GM19351 (cell line): ENCODE measurements around the gene GPRASP3.
"Not testable (repeated sequence)": the region's sequence is repeated elsewhere in the genome, so short reads cannot be mapped to it uniquely, and the experiment has no call there.

Experiments
- ATAC-seq: cut with Tn5 transposase; IDR thresholded peaks from one replicate; pipeline ENCODE4 v1.9.1; 2021; ENCODE audit warnings: mild to moderate bottlenecking, moderate library complexity; ENCODE audit not compliant: unreplicated experiment

The GPRASP3 gene, protein sequence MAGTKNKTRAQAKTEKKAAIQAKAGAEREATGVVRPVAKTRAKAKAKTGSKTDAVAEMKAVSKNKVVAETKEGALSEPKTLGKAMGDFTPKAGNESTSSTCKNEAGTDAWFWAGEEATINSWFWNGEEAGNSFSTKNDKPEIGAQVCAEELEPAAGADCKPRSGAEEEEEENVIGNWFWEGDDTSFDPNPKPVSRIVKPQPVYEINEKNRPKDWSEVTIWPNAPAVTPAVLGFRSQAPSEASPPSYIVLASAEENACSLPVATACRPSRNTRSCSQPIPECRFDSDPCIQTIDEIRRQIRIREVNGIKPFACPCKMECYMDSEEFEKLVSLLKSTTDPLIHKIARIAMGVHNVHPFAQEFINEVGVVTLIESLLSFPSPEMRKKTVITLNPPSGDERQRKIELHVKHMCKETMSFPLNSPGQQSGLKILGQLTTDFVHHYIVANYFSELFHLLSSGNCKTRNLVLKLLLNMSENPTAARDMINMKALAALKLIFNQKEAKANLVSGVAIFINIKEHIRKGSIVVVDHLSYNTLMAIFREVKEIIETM

DNA sequence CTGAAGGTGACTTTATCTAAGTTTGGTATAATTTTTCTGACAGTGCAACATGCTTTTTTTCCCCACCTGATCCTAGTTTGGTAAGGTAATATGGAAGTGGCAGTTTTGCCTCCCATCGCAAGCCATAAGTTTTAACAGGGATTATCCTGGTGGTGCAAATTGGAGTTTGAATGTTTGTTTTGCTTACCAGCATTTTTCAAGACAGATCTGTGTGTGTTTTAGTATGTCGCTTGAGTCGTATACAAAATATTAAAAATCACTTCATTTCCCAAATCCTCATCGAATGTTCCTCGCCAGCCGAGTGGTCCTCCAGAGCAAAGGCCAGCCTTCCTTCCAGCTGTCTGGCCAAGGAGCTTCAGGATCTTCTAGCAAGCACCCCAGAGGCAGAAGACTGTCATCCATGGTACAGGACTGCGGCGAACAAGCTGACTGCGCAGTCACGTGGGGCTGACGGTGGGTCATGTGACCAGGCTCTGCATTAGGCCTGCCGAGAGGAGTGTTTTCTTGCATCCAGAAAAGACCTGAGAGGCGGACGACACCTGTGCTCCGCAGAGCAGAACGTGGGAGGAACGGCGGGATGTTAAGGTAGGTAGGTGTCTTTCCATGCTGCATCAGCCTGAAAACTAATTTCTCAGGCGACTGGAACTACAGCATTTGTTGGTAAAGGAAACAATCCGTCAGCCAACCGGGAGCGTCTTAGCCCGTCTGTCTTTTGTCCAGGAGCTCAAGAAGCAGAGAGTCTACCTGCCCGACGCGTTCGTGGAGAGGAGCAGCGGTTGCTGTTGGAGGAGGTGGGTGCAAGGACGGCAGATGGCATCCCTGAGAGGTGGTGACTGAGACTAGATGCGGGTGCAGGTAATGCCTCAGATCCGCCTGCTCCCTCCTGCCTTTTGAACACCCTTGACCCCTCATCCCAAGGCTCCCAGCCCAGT is at the start of gene GPRASP3:
GPRASP3 (plus strand) TSS at position 507 of the 932 bp plus-strand sequence. CDS start 28,253 bp downstream, outside the sequence.
- ATAC-seq: no peak

DNA sequence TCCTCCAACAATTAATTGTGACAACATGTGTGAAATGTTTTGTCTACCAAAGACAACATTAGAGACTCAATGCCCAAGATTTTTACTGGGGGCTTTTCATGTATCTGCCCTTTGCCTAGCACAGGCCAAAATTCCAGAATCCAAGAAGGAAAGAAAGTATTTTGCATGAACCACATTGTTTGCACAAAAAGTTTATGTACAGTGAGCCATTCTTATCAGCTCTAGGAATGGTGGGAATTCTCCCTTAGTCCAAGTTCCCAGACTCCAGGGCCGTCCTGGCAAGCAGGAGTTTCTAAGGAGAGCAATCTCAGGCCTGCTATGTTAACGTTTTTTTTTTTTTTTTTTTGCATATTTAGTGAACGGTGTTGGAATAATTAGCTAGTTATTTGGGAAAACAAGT is 47.7 kb upstream of the GPRASP3 start:
- no peak for ATAC-seq

- ATAC-seq: not testable (repeated sequence)
Observed at GRCh38 chrX:102677479-102677878, 43.1 kb upstream of the GPRASP3 start.

- ATAC-seq: no peak
Observed at GRCh38 chrX:102684772-102685520, 35.6 kb upstream of the GPRASP3 start.

GRCh38 chrX:102694749-102695148 is 25.8 kb upstream of the GPRASP3 start:
- no peak for ATAC-seq

GRCh38 chrX:102696306-102696705 is 24.2 kb upstream of the GPRASP3 start:
- no peak for ATAC-seq

DNA sequence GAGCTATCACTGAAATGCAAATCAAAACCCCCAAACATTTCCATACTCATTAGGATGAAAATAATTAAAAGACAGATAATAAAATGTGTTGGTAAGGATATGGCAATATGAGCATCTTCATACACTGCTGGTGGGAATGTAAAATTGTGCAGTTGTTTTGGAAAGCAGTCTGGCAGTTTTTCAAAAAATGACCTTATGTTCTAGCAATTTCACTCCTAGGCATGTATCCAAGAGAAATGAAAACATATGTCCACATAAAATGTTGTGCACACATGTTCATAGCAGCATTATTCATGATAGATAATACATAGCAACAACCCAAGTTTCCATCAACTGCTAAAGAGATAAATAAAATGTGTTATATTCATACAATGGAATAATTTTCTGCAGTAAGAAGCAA is 23.0 kb upstream of the GPRASP3 start:
- no peak for ATAC-seq

DNA sequence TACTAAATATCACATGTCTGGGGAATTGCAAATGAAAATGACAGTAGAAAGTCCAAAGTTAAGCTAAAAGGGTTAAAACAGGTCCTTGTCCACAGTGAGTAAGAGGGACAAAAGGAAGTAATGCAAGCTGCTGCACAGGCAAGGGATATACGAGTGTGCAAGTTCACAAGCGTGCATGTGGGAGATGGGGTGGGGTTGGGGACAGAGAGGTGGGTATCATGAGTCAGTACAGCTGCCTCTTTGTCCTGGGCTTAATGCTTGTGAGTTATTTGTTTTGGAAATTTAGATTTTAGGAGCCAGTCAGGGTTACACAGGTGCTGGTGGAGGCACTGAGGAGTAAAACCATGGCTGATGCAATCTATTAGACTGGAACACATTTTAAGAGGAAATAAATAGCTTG is 11.6 kb upstream of the GPRASP3 start:
- ATAC-seq: no peak

DNA sequence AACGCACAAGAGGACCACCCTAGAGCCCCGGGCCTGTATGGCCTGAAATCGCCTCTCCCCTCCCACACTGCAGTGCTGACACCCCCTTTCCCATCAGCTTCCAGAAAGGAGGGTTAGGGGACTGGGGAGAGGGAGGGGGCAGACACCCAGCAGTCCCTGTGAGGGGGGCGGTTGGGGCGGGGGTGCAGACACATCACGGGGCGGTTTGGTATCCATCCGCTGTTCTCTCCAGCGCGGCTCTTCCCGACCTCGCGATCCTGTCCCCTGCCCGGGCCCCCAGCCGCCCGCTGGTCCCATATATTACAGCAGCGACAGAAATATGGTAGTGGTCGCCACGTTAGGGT is 8.7 kb upstream of the GPRASP3 start:
- no peak for ATAC-seq

DNA sequence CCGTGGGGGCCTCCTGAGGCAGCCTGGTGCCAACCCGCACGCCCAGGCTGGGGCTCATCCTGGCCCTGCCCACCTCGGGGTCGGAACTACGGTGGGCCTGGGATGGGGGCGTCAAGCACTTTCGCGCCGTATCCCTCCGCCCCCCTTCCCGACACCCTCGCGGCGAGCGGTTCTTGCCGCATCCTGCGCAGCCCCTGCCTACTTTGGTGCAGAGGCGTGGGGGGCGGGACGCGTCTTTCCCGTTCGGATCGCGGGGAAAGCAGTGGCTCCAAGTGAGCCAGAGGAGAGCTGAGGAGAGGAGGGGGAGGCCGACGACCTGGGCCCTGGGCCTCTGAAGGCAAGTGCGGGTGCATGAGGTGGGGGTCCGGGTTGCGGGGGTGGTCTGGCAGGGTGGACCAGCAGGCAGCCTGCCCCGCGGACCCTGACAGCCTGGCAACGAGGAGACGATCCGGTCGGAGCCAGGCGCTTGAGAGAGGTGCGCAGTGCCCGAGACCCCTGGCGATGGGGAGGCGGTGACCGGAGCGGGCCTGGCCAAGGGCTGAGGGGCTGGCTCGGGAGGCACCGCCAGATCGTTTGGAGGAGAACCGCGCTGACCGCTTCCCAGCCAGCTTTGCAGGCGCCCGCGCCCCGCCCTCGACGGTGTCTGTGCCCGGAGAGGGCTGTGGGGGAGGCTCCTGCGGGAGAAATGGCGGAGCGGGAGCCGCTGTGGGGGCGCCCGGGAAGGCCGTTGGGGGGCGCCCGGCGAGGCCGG is 8.2 kb upstream of the GPRASP3 start, which contains the start of gene GPRASP2:
GPRASP2 (plus strand) TSS at position 233 of the 751 bp plus-strand sequence. CDS start 2,422 bp downstream, outside the sequence.
- ATAC-seq: no peak

DNA sequence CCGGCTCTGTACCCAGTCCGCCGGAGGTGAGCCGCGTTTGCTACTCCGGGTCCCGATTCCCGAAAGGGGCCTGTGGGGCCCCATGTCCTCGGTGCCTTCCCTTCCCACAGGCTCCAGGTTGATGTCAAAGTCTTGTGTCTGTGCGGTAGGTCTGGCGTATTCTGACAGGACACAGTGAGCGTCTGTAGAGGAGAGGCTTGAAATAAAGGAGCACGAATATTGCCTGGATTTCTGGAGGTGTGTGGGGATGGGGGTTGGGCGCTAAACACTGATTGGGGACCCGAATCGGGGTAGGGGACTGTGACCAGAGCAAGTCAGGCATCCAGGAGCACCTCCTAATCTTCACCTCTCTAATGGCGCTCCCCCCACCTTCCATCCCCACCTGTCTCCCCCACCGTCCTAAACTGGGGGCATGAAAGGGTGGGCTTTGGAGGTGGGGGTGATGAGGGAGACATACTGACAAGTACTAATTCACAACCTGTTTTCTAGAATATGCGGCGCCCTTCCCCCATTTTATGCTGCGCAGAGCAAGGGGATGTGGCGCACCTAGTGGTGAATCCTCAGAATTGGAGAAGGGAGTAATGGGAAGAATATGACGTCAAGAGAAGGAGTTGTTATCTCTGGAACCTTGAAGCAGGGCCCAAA is 7.4 kb upstream of the GPRASP3 start:
- no peak for ATAC-seq

GRCh38 chrX:102714994-102715393 is 5.5 kb upstream of the GPRASP3 start:
- no peak for ATAC-seq

GRCh38 chrX:102715967-102716366 is 4.6 kb upstream of the GPRASP3 start:
- no peak for ATAC-seq

- not testable (repeated sequence) for ATAC-seq
Observed at GRCh38 chrX:102721169-102721506, 595 bp downstream of the GPRASP3 start.

DNA sequence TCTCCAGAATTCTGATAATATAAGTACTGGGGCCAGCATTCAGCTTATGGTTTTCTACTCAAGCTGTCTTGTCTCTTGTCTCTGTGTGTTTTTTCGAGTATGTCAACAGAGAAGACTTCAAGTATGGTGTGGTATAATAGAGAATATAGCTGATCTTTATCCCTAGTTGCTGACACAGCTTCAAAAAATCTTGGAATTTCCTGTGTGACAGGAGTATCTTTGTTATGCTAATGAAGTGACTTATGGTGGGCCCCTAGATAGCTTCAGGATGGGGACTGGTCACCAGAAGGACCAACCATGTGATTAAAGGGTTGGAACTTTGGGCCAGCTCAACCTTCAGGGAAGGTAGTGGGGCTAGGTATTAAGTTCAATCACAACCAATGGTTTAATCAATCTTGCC is 2.9 kb downstream of the GPRASP3 start:
- ATAC-seq: no peak

GRCh38 chrX:102727761-102728160 is 7.2 kb downstream of the GPRASP3 start:
- no peak for ATAC-seq

DNA sequence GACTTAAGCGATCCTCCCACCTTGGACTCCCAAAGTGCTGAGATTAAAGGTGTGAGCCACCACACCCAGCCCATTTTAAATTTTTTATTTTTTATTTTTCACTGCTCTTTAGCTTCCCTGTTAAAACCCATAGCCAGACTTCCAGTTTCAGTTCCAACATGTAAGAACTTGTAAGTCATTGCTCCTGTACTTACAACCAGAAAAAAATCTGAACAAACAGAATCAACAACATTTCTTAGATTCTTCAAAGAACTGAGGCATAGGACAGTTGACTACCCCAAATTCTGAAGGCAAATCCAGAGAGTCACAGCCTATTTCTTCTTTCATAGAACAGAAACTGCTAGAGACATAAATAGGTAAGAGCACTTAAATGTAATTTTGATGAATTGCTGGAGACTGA is 8.1 kb downstream of the GPRASP3 start:
- no peak for ATAC-seq

GRCh38 chrX:102739657-102740056 is 19.1 kb downstream of the GPRASP3 start:
- ATAC-seq: no peak

GRCh38 chrX:102744307-102744706 is 23.8 kb downstream of the GPRASP3 start:
- no peak for ATAC-seq

DNA sequence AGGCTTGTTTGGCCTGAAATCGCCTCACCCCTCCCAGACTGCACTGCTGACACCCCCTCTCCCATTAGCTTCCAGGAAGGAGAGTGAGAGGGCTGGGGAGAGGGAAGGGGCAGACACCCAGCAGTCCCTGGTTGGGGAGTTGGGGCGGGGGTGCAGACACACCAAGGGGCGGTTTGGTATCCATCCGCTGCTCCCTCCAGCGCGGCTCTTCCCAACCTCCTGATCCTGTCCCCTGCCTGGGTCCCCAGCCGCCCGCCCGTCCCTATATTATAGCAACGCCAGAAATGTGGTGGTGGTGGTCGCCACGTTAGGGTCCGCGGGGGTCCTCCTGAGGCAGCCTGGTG is 24.9 kb downstream of the GPRASP3 start:
- no peak for ATAC-seq
